ENCODE measurements around the gene PRSS38.

The PRSS38 gene

DNA sequence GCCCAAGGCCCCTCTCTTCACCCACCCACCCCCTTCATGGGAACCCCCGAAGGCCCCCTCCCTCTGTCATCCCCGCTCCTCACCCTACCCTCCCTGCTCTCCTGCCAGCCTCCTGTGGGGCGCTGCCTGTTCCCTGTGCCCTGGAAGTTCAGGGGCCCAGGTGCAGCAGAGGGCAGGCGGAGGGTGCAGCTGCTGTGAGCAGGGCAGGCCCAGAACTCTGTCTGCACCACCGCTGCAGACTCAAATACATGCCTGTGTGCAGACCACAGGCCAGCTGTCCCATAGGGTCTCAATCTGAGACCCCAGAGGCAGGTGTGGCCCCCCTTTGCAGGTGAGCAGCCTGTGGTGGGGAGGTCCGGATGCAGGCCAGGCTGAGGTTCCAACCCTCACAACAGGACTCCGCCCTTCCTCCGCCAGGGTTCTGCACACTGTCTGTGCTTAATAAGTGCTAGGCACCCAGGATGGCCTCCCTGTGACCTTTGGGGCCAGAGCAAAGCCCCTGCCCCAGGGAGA is 69.7 kb downstream of the PRSS38 start:
- TF ChIP-seq, protein P1, sequence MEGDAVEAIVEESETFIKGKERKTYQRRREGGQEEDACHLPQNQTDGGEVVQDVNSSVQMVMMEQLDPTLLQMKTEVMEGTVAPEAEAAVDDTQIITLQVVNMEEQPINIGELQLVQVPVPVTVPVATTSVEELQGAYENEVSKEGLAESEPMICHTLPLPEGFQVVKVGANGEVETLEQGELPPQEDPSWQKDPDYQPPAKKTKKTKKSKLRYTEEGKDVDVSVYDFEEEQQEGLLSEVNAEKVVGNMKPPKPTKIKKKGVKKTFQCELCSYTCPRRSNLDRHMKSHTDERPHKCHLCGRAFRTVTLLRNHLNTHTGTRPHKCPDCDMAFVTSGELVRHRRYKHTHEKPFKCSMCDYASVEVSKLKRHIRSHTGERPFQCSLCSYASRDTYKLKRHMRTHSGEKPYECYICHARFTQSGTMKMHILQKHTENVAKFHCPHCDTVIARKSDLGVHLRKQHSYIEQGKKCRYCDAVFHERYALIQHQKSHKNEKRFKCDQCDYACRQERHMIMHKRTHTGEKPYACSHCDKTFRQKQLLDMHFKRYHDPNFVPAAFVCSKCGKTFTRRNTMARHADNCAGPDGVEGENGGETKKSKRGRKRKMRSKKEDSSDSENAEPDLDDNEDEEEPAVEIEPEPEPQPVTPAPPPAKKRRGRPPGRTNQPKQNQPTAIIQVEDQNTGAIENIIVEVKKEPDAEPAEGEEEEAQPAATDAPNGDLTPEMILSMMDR (IDR thresholded peaks at IDR 0.05; ENCODE audit: low read depth, low read length): no peak
- no peak for DNase-seq (ENCODE audit: extremely low read depth, low read depth)

DNA sequence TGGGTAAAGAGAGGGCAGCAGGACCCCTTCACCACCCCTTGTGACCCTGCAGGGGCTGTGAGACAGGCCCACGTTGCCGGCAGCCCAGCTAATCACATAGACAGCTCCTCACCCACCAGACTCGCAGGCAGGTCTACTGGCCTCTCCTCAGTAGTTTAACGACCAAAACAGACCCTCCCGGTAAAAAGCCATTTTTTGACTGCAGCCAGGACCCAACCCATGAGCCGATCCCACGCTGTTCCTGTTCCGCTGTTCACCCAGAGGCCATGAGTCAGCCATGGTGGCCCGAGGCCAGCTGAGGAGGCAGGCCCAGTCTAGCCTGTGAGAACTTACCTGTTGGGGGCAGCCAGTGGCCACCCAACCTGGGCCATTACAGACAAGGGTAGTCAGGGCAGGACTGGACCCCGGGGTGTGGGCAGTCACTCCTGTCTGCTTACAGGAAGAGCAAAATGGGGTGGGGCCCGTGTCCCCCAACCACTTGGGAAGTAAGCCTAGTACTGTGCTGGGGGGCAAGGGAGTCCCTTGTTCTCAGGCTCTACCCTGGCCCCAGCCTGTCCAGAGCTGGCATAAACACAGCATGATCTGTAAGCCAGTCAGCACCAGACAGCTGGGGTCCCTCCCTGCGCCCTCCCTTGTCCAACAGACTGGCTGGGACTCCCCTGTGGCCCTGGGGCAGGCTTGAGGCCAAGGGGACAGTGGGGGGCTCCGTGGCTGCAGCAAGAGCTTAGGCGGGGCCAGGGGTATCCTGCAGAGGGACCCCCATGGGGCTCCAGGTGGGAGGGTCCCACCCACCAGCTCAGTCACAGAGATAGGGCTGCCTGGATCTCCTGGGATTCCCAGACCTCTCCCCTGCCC is 70.4 kb downstream of the PRSS38 start:
- no peak for DNase-seq (ENCODE audit: extremely low read depth, low read depth)
- TF ChIP-seq, protein P1 (IDR thresholded peaks at IDR 0.05; ENCODE audit: low read depth, low read length): no peak

DNA sequence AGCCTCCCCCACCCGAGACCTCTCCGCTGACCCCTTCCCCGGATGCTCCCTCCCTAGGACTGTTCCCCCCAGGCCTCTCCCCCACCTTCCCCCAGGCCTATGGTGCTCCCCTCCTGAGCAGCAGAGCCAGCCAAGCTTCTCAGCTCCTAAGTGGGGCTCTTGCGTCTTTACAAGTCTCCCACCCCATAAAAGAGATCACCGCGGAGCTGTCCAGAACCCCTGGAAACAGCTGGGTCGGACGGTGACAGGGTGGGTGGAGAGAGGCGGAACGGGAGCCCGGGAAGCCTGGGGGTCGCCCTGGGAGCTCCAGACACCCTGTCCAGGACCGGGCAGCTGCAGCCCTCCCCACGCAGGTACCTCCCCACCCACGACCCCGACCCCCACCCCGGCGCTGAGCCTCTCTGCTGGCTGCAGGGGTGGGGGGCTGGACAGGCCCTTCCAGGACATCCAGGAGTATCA is 71.1 kb downstream of the PRSS38 start:
- TF ChIP-seq, protein P1 (IDR thresholded peaks at IDR 0.05; ENCODE audit: low read depth, low read length): no peak
- no peak for DNase-seq (ENCODE audit: extremely low read depth, low read depth)

DNA sequence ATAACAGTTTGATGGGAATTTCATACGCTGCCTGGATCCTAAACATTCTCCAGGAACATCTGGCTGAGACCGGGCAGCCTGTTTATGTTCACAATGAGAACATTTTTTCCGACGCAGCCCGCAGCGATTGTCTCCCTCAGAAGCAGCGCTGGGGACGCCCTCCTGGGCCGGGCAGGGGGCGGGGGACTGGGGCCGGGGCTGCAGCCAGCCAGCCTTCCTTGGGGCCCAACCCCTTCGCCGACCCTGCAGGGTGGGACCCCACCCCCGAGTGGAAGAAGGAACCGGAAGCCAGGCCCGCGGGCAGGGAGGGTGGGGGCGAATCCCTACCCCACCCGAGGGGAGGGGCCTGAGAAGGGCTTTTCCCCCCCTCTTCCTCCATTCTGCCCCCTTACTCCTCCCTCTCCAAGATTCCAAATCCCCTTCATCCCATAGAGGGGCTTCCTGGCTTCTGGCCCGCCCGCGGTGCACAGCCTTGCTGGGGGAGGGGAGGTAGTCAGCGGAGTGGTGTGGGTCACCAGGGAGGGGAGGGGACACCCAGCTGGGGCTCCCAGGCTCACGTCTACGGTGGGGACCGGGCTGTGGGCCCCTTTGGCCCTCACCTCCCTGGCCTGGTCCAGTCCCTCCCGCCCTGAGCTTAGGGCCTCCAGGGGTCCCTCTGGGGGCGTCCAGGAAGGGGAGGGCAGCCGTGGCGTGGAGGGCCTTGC is 71.7 kb downstream of the PRSS38 start:
- TF ChIP-seq, protein P1 (IDR thresholded peaks at IDR 0.05; ENCODE audit: low read depth, low read length): no peak

DNA sequence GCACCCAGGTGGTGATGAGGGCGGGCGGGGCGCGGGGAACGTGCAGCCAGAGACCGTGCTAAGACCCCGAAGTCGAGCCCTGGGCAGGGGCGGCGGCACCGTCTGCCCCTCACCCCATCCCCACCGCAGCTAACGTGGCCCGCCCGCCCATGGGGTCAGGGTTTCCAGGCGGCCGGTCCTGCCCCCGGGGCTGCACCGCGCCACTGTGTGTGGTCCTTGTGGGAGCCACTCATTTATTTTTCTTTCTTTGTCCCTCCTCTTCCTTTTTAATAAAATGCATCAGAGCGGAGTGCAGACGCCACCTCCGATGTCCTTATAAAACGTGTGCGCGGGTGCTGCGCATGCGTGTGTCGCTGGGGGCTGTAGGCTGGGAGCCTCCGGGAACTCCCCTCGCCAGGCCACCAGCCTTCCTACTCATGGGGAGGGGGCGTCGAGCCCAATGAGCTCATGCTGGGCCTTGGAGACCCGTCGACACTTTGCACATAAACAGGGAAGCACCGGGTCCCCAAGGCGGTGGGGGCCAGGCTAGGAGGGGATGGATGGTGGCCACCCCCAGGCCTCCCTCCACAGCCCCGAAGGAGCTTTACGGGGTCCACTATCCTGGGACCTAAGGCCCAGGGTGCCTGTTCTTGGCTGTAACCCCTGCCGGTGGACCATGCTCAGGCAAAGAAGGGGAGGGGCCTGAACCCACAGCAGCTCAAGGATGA is 72.4 kb downstream of the PRSS38 start:
- TF ChIP-seq, protein P1 (IDR thresholded peaks at IDR 0.05; ENCODE audit: low read depth, low read length): no peak

More for the DNA sequence above, 71.7 kb downstream of the PRSS38 start:
- no peak for DNase-seq (ENCODE audit: extremely low read depth, low read depth)

DNA sequence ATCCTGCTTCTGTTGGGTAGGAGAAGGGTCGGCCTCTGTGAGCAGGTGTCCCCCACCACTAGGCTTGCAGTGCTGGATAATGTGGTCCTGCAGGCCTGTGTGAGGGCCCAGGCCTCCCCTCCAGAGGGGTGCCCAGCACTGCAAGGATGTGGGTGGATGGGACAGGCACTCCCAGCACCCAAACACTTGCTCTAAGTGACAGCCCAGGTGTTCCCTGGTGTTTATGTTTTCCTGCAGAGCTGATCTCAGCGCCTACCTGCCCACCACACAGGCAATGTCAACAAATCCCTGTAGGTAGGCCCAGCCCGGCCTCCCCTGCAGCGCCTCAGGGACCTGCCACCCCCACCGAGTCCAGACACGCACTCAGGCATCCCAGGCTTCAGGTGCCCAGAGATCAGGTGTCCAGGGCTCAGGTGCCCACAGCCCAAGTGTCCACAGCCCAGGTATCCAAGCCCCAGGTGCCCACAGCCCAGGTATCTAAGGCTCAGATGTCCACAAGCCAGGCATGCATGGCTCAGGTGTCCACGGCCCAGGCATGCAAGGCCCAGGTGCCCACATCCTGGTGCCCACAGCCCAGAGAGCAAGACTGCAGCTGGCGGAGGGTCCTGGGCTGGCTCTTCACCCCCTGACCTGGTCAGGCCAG is 73.0 kb downstream of the PRSS38 start:
- TF ChIP-seq, protein P1 (IDR thresholded peaks at IDR 0.05; ENCODE audit: low read depth, low read length): no peak
- no peak for DNase-seq (ENCODE audit: extremely low read depth, low read depth)

More for the DNA sequence above, 72.4 kb downstream of the PRSS38 start:
- no peak for DNase-seq (ENCODE audit: extremely low read depth, low read depth)

Data from AG09319 (cell line).